ENCODE measurements around the gene CRY2. TPM values are rescaled to one million over a fixed set of nuclear protein-coding genes. Genes with fewer than 3 reads are reported as not detected.

Gene CRY2
- total RNA-seq, 2 experiments from 2014 or later, result 248 TPM

DNA sequence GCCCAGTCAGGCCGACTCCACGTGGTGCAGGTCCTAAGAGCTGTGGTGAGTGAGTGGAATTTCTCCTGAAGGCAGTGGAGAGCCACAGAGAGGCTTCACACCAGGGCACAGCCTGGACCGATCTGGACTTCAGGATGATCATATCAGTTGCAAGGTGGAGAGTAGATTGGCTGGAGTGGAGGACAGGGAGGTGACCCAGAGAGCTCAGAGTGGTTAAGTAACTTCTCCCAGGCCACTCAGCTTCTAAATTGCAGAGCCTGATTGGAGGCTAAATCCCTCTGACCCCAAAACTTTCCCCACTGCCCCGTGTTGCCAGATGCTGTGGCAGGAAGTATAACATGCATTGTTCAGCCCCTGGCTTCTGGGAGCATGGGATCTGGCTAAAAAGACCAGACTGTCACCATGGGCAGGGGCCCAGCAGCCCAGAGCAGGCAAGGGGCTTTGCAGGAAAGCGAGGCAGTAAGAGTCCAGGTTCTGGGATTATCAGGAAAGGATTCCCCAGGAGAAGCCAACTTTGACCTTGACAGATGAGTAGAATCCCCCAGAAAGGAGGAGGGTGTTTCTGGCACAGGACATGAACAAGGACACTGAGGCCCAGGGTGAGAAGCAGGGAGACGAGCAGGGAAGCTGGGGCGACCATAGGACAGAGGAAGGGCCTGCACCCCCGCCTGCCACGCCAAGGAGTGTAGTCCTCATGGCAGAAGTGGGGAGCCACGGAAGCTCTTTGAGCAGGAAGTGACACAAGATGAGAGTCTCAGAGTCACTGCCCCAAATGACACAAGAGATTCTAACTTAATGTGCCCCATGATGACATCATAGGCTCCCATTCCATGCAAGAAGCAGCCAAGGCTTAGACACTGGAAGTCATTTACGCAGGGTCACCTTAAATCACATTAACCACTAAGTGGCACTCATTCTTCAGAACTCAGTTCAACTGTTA is 37.5 kb upstream of the CRY2 start:
- Mint-ChIP-seq H3K27me3 (no peaks in the 10 kb centered on the region), H3K4me1 (ENCODE audit: low read depth) (peaks cover 48% of the 10 kb centered on the region), H3K9me3 (no peaks in the 10 kb centered on the region), H3K27ac (peak overlapping the region; percentile 73), H3K36me3 (ENCODE audit: low read depth) (peaks cover 53% of the 10 kb centered on the region), H3K4me3 (no peak overlapping the region)
- Histone ChIP-seq H3K4me1 (ENCODE audit: insufficient read depth, low read length) (peaks cover 46% of the 10 kb centered on the region), H3K27ac (ENCODE audit: low read depth in 1 of 2, low read length in 2 of 2) (no peak overlapping the region), H3K9me3 (ENCODE audit: control insufficient read depth in 1 of 2, insufficient read depth in 1 of 2, low read length in 2 of 2) (no peaks in the 10 kb centered on the region), H3K27me3 (ENCODE audit: control insufficient read depth in 1 of 2, insufficient read depth in 2 of 2, low read length in 2 of 2) (no peaks in the 10 kb centered on the region), H3K36me3 (ENCODE audit: insufficient read depth, low read length) (peaks cover 43% of the 10 kb centered on the region), H3K4me3 (ENCODE audit: low read length) (no peak overlapping the region)
- intact Hi-C loops (cut with DNase I, micrococcal nuclease), result no loop called here
- DNase-seq (no peak), ATAC-seq (ENCODE audit: poor library complexity) (no peak)
- TF ChIP-seq, protein P1, sequence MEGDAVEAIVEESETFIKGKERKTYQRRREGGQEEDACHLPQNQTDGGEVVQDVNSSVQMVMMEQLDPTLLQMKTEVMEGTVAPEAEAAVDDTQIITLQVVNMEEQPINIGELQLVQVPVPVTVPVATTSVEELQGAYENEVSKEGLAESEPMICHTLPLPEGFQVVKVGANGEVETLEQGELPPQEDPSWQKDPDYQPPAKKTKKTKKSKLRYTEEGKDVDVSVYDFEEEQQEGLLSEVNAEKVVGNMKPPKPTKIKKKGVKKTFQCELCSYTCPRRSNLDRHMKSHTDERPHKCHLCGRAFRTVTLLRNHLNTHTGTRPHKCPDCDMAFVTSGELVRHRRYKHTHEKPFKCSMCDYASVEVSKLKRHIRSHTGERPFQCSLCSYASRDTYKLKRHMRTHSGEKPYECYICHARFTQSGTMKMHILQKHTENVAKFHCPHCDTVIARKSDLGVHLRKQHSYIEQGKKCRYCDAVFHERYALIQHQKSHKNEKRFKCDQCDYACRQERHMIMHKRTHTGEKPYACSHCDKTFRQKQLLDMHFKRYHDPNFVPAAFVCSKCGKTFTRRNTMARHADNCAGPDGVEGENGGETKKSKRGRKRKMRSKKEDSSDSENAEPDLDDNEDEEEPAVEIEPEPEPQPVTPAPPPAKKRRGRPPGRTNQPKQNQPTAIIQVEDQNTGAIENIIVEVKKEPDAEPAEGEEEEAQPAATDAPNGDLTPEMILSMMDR (IDR thresholded peaks at IDR 0.05), result no peak
- ChIA-PET CTCF (no interaction called here), POLR2A (no interaction called here)

- peaks cover 43% of the 10 kb centered on the region for H3K36me3 ChIP-seq (ENCODE audit: insufficient read depth, low read length)
- ChIA-PET POLR2A (no interaction called here), CTCF (no interaction called here)
- no peaks in the 10 kb centered on the region for H3K9me3 ChIP-seq (ENCODE audit: control insufficient read depth in 1 of 2, insufficient read depth in 1 of 2, low read length in 2 of 2)
- Mint-ChIP-seq H3K27ac (peak overlapping the region; percentile 73), H3K9me3 (no peaks in the 10 kb centered on the region), H3K4me3 (peak overlapping the region; percentile 42), H3K27me3 (no peaks in the 10 kb centered on the region), H3K36me3 (ENCODE audit: low read depth) (peaks cover 45% of the 10 kb centered on the region), H3K4me1 (ENCODE audit: low read depth) (peaks cover 45% of the 10 kb centered on the region)
- peaks cover 43% of the 10 kb centered on the region for H3K4me1 ChIP-seq (ENCODE audit: insufficient read depth, low read length)
- no peak overlapping the region for H3K4me3 ChIP-seq (ENCODE audit: low read length)
- H3K27me3 ChIP-seq (ENCODE audit: control insufficient read depth in 1 of 2, insufficient read depth in 2 of 2, low read length in 2 of 2), result no peaks in the 10 kb centered on the region
- ATAC-seq (ENCODE audit: poor library complexity), result no peak
- DNase-seq, result no peak
- no peak overlapping the region for H3K27ac ChIP-seq (ENCODE audit: low read depth in 1 of 2, low read length in 2 of 2)
- intact Hi-C loops (cut with DNase I, micrococcal nuclease), result no loop called here
- TF ChIP-seq, protein P1 (IDR thresholded peaks at IDR 0.05), result no peak
Measured at GRCh38 chr11:45810431-45811108, 36.7 kb upstream of the CRY2 start.

GRCh38 chr11:45811109-45811435 is 36.2 kb upstream of the CRY2 start:
- H3K36me3 ChIP-seq (ENCODE audit: insufficient read depth, low read length), result peaks cover 43% of the 10 kb centered on the region
- no peak overlapping the region for H3K27ac ChIP-seq (ENCODE audit: low read depth in 1 of 2, low read length in 2 of 2)
- no peak for ATAC-seq (ENCODE audit: poor library complexity)
- POLR2A ChIA-PET, result no interaction called here
- no peak for DNase-seq
- H3K27ac Mint-ChIP-seq, result no peak overlapping the region
- peaks cover 42% of the 10 kb centered on the region for H3K4me1 Mint-ChIP-seq (ENCODE audit: low read depth)
- no peak overlapping the region for H3K4me3 ChIP-seq (ENCODE audit: low read length)
- intact Hi-C loops (cut with DNase I, micrococcal nuclease), result no loop called here
- TF ChIP-seq, protein P1 (IDR thresholded peaks at IDR 0.05), result no peak
- no peaks in the 10 kb centered on the region for H3K9me3 Mint-ChIP-seq
- no peaks in the 10 kb centered on the region for H3K27me3 ChIP-seq (ENCODE audit: control insufficient read depth in 1 of 2, insufficient read depth in 2 of 2, low read length in 2 of 2)
- H3K36me3 Mint-ChIP-seq (ENCODE audit: low read depth), result peaks cover 42% of the 10 kb centered on the region
- no peaks in the 10 kb centered on the region for H3K27me3 Mint-ChIP-seq
- no peaks in the 10 kb centered on the region for H3K9me3 ChIP-seq (ENCODE audit: control insufficient read depth in 1 of 2, insufficient read depth in 1 of 2, low read length in 2 of 2)
- CTCF ChIA-PET, result no interaction called here
- H3K4me3 Mint-ChIP-seq, result no peak overlapping the region
- H3K4me1 ChIP-seq (ENCODE audit: insufficient read depth, low read length), result peaks cover 38% of the 10 kb centered on the region

Measured in CD4-positive, alpha-beta T cell (primary cell).